ENCODE measurements around the gene MGMT.

Gene MGMT

GRCh38 chr10:129756912-129757901 lies 290.2 kb downstream of the MGMT start:
- H3K4me3 ChIP-seq (ENCODE audit: low read depth, low read length) = no peak overlapping the region
- DNase-seq (ENCODE audit: low read depth, low spot score) = no peak
- in situ Hi-C loops (cut with HindIII; ENCODE audit: low sequenced_read_pairs) = no loop called here
- no peak for TF ChIP-seq CTCF (IDR thresholded peaks at IDR 0.05; ENCODE audit: low read depth, low read length)

GRCh38 chr10:129758207-129759021 lies 291.4 kb downstream of the MGMT start:
- DNase-seq (ENCODE audit: low read depth, low spot score) = no peak
- in situ Hi-C loops (cut with HindIII; ENCODE audit: low sequenced_read_pairs) = no loop called here
- H3K4me3 ChIP-seq (ENCODE audit: low read depth, low read length) = no peak overlapping the region
- no peak for TF ChIP-seq CTCF (IDR thresholded peaks at IDR 0.05; ENCODE audit: low read depth, low read length)

GRCh38 chr10:129759214-129760002 lies 292.4 kb downstream of the MGMT start:
- in situ Hi-C loops (cut with HindIII; ENCODE audit: low sequenced_read_pairs) = no loop called here
- no peak for DNase-seq (ENCODE audit: low read depth, low spot score)
- no peak overlapping the region for H3K4me3 ChIP-seq (ENCODE audit: low read depth, low read length)
- no peak for TF ChIP-seq CTCF (IDR thresholded peaks at IDR 0.05; ENCODE audit: low read depth, low read length)

GRCh38 chr10:129760003-129760315 lies 292.9 kb downstream of the MGMT start:
- no peak for DNase-seq (ENCODE audit: low read depth, low spot score)
- in situ Hi-C loops (cut with HindIII; ENCODE audit: low sequenced_read_pairs) = no loop called here
- no peak for TF ChIP-seq CTCF (IDR thresholded peaks at IDR 0.05; ENCODE audit: low read depth, low read length)
- H3K4me3 ChIP-seq (ENCODE audit: low read depth, low read length) = no peak overlapping the region

- DNase-seq (ENCODE audit: low read depth, low spot score) = no peak
- no peak for TF ChIP-seq CTCF (IDR thresholded peaks at IDR 0.05; ENCODE audit: low read depth, low read length)
- in situ Hi-C loops (cut with HindIII; ENCODE audit: low sequenced_read_pairs) = no loop called here
- no peak overlapping the region for H3K4me3 ChIP-seq (ENCODE audit: low read depth, low read length)
These were observed 293.4 kb downstream of the MGMT start for GRCh38 chr10:129760416-129760815.

Data from astrocyte of the spinal cord (primary cell).